Placental epithelial cell (primary cell): ENCODE data around the gene GPR18. TPM values are rescaled to one million over a fixed set of nuclear protein-coding genes. Genes with fewer than 3 reads are reported as not detected.

Experiments
- small RNA-seq: library from RNA; depleted of rRNA; stranded (forward); fragments of <200 nt; gene quantifications from one replicate; pipeline ENCODE3, GENCODE V24; 2012
- total RNA-seq: library from RNA; depleted of rRNA; stranded (reverse); fragments of >200 nt; gene quantifications from 2 replicates; pipeline ENCODE4 v1.2.3, GENCODE V29; 2012

Gene GPR18
- total RNA-seq: not detected in 2 replicates

GRCh38 chr13:99258210-99258860 is at the start of gene GPR18:
TSS of gene GPR18 (minus strand) at chr13:99258379. CDS start at chr13:99255872, 2,507 bp downstream.

GRCh38 chr13:99307247-99307646 is 49.1 kb upstream of the GPR18 start, which contains the start of gene GPR183:
TSS of gene GPR183 (minus strand) at chr13:99307399. CDS start at chr13:99296145, 11,254 bp downstream.

Small RNAs within 50 kb of the gene (small RNA-seq; reads per million reads assigned to genes)
- 0.52 reads per million, percentile 29 among the genes with 10 or more reads in this experiment for gene RN7SKP9

Other genes starting within 250 kb of the GPR18 start
- gene UBAC2, start 57.5 kb downstream of the GPR18 start, total RNA-seq: 32.2 and 34.2 TPM in 2 replicates
- 0.11 TPM in 1 of 2 replicates, not detected in the other for gene GPR183, start 49.0 kb upstream of the GPR18 start, total RNA-seq
- gene TM9SF2, start 243.1 kb upstream of the GPR18 start, total RNA-seq: 126 and 195 TPM in 2 replicates